OCI-LY1 (cell line): ENCODE measurements around the gene ACAN.

Source experiments
- EZH2 ChIP-seq: fragments of 200-600 bp; sonication (generic), shearing (Covaris generic); IDR thresholded peaks from 2 replicates; pipeline ENCODE4 v1.8.0; 2017; ENCODE audit warnings: borderline replicate concordance, mixed run types, mild to moderate bottlenecking, antibody characterized with exemption, low read length, moderate library complexity, mixed read lengths
- TF ChIP-seq, protein P1 (sequence below): fragments of 200-600 bp; sonication (generic), shearing (Covaris generic); IDR thresholded peaks from 2 replicates; pipeline ENCODE4 v1.5.1; 2017; ENCODE audit warnings: mild to moderate bottlenecking, antibody characterized with exemption, low read length, moderate library complexity, mixed read lengths

- TF ChIP-seq, protein P1, sequence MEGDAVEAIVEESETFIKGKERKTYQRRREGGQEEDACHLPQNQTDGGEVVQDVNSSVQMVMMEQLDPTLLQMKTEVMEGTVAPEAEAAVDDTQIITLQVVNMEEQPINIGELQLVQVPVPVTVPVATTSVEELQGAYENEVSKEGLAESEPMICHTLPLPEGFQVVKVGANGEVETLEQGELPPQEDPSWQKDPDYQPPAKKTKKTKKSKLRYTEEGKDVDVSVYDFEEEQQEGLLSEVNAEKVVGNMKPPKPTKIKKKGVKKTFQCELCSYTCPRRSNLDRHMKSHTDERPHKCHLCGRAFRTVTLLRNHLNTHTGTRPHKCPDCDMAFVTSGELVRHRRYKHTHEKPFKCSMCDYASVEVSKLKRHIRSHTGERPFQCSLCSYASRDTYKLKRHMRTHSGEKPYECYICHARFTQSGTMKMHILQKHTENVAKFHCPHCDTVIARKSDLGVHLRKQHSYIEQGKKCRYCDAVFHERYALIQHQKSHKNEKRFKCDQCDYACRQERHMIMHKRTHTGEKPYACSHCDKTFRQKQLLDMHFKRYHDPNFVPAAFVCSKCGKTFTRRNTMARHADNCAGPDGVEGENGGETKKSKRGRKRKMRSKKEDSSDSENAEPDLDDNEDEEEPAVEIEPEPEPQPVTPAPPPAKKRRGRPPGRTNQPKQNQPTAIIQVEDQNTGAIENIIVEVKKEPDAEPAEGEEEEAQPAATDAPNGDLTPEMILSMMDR = peak; percentile 75
- TF ChIP-seq EZH2 = no peak
These were observed 75.5 kb downstream of the ACAN start for GRCh38 chr15:88878720-88879184.
